Activated CD8-positive, alpha-beta memory T cell treated with anti-CD3 and anti-CD28 coated beads, Interleukin-2, amount 50 U/mL, for 1 hour (primary cell): ENCODE data around the gene RPL10.

ENCODE experiments used
- DNase-seq: peaks from one replicate; pipeline ENCODE4 v3.0.0-alpha.2; 2020; ENCODE audit errors: extremely low read depth

RPL10 gene

GRCh38 chrX:154362085-154362742 is 36.0 kb upstream of the RPL10 start:
- DNase-seq: no peak

GRCh38 chrX:154363706-154364439 is 34.3 kb upstream of the RPL10 start:
- DNase-seq: no peak

DNA sequence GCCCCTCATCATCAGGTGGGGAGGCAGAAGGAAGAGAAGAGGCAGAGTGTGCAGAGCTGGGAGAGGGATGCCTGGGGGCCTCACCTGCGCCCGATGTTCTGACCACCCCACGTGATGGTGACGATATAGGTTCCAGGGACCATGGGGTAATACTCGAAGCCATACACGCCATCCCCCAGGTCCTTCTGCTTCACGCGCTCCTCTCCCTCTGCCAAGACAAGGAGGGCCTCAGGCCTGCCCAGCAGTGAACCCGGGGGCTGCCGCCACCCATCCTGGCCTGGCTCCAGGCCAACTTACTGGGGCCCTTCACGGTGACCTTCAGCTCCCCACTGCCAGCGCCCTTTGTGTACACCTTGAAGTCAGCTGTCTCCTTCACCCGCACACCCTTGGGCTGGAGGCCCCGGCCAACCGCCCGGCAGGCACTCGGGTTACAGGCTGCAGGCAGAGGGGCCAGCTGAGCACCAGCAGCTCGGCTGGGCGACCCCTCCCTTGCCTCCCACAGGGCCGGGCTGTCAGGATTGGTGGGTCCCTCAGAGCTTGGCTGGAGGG is 33.1 kb upstream of the RPL10 start:
- no peak for DNase-seq

- no peak for DNase-seq
Observed at GRCh38 chrX:154365997-154366665, 32.0 kb upstream of the RPL10 start.

DNA sequence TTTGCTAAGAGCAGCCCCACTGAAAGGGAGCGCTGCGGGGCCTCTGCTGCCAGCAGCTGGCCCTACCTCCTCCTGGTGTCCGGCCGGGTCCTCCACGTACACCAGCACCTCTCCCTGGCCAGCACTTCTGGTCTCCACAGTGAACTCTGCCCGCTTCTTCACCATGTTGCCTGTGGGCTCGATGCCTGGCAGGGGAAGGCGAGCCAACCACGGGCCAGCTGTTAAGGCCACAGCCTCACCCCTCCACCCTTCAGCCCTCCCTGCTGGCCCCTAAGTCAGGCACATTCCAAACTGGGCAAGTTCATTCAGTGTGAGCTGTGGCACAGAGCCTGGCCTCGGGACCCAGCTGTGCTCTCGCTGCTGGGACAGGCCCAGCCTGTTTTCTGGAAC is 31.5 kb upstream of the RPL10 start:
- DNase-seq: no peak

DNA sequence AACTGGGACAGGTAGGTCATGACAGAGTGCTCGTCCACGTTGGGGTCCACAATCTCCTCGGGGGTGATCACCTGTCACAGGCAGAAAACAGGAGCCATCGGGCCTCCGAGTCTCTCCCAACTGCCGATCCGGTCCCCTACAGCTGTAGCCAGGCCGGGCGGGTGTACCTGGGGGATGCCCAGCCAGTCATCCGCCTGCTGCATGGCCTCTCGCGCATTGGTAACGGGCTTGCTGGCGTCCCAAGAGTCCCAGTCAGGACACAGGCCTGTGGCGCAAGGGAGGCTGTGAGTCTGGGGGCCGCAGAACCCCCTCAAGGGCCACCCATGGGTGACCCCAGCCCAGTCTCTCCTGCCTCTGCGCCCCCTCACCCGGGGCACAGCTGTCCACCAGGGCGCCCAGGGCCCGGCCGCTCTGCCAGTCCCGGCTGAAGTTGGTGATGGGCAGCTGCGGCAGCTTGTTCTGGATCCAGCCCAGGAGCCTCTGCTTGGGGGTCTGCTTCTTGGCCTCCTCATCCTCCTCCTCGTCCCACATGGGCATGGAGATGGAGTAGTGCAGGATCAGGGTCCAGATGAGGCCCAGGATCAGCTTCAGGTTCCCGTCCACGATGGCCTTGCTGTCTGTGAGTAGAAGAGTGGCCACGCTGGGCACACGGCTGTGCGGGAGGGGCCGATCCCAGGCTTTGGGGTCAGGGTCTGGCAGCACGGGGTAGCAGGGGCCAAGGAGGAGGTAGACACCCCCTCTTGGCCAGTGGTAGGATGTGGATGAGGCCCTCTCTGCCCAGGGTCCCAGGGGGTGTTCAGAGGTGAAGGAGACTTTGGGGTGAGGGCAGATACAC is 30.5 kb upstream of the RPL10 start:
- DNase-seq: no peak

- peak; percentile 90 for DNase-seq
Observed at GRCh38 chrX:154368630-154369448, 29.3 kb upstream of the RPL10 start.

DNA sequence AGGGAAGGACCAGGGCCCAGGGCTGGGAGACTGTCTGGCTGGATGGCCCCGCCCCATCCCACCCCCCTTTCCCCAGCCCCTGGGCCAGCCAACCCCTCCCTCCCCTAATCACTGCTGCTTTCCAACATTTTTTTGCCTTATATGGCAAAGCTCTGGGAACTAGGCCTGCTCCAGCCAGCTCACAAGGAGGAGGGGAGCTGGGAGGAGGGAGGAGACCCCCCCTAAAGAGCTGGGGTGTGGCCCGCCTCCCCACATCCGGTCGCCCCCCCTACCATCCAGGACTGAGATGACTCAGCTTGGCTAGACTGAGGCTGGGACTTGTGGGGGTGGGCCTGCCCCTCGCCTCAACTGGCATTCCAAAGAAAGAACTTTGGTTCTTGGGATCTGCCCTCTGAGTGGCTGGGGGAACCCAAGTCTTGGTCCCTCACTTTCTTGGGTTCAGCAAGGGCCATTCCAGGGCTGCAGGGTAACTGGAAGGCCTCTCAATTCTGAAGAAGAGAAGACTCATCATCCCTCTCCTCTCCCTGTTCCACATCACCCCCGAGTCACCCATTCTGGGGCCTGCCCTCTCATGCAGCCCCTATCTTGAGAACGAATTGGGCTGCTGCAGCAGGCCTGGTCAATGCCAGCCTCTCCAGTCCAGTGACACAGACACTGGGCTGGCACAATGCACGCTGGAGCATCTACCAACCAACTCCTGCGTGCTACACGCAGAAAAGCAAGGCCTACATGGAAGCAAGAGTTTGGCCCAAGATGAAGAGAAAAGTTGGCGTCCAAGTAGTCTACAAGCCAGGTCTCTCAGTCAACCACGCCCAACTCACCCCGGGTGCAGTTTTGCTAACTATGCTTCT is 28.5 kb upstream of the RPL10 start:
- DNase-seq: peak; percentile 68

DNA sequence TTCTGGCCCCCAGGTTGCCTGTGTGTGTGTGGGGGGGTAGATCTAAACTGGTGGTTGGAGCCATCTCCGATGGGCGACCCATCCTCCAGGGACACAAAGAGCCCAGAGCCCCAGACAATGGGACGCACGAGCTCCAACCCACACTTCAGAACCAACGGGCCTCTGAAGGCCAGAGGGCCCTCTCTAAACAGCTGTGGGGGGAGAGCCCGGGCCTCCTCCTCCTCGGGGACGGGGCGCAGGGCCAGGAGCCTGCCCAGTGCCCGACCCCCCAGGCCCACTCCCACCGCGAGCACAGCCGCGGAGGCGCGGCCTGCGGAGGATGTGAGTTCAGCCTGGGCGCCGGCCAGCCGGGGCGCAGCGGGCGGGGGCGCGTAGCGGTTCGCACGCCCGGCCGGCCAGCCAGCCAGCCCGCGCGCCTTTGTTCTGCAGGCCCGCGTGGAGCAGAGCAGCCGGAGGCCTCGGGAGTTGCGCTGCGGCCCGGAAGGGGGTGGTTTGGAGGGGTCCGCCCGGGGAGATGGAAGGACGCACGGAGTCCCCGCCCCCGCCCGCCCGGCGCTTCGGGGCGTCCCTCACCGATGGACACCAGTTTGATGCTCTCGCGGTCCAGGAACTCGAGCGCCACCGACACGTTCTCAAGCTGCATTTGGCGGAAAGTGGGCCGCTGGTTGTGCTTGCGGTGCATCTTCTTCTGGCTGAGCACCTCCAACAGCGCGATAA is 27.7 kb upstream of the RPL10 start:
- DNase-seq: no peak

GRCh38 chrX:154371017-154371788 is 27.0 kb upstream of the RPL10 start:
- DNase-seq: peak; percentile 87

- DNase-seq: no peak
Observed at GRCh38 chrX:154371789-154372300, 26.3 kb upstream of the RPL10 start.

GRCh38 chrX:154372612-154373022 is 25.6 kb upstream of the RPL10 start:
- DNase-seq: no peak

DNA sequence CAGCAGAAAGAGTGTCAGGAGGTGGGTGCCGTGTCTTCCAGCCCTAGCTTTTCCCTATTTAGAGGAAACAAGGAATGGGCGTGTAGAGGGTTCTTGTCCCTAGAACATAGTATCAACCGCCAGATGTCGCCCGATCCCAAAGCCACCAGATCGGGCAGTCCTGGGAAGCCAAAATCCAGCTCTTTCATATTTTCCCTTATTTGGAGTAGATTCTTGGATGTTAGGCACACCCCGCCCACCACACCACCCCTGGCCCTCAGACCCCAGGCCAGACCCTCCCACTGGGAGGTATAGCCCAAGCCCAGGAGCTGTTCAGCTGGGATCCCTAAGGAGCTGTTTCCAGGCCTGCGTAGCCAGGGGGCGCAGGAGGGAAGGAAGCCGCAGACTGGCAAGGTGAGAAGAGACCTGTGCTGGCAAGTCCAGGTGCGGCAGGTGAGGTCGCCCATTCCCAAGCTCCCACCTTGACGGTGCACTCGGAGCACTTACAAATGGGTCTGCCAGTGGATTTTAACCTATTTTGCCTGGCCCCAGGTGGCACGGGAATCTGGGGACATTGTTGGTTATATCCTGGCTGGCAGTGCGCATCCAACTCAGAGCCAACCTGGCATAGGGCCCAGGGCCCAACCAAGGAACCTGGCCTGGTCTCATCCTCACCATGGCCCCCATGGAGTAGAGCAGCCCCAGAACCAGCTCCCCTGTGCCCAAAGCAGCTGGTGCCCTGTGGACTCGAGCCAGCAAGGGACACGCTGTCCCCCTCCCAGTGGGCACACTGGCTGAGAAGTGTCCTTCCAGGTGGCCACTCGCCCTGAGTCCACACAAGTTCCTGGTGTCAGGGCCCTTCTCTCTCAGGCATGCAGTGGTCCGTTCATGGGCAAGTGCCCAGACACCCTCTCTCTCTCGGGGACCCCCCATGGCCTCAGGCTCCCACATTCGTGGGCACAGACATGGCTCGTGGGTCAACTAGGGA is 24.6 kb upstream of the RPL10 start:
- no peak for DNase-seq

GRCh38 chrX:154374313-154375155 is 23.6 kb upstream of the RPL10 start, which contains the start of gene FLNA:
Gene FLNA (minus strand): TSS chrX:154374634. CDS start chrX:154371245, 3,389 bp downstream.
- no peak for DNase-seq

DNA sequence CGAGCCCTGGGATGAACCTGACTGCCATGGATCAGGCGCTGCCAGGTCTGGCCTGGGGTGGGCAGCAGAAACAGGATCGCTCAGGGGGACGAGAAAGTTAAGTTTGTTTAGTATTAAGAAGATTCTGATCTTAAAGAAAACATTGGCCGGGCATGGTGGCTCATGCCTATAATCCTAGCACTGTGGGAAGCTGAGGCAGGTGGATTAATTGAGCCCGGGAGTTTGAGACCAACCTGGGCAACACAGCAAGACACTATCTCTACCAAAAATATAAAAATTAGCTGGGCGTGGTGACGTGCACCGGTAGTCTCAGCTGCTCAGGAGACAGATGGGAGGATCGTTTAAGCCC is 23.0 kb upstream of the RPL10 start:
- DNase-seq: no peak

GRCh38 chrX:154376774-154377173 is 21.4 kb upstream of the RPL10 start:
- no peak for DNase-seq
